Right lobe of liver (tissue), 6 donors: ENCODE data around the gene LY6G6D. TPM values are rescaled to one million over a fixed set of nuclear protein-coding genes. Genes with fewer than 3 reads are reported as not detected.

ENCODE experiments used
- ATAC-seq, 4 donors: fragments of 200-7000 bp; cut with Tn5 transposase; one replicate each; pipeline ENCODE4 v1.9.1; 2020; ENCODE audit warnings: mild to moderate bottlenecking in 4 of 4, moderate library complexity in 4 of 4
- DNase-seq, 3 donors: peaks; one replicate each; pipeline ENCODE4 v3.0.0-alpha.2; 2020
- H3K27ac ChIP-seq, 3 donors: fragments of 200-600 bp; one replicate each; pipeline ENCODE4 v1.8.0; 2022
- H3K27me3 ChIP-seq, 2 donors: fragments of 200-600 bp; one replicate each; pipeline ENCODE4 v1.8.0; 2022
- H3K36me3 ChIP-seq, 4 donors: fragments of 200-600 bp; sonication (generic) in 1 of 4; one replicate each; pipeline versions ENCODE4 v1.5.1 to v1.8.0; 2017 to 2022; ENCODE audit warnings: control low read depth in 1 of 4
- H3K4me1 ChIP-seq, 4 donors: fragments of 200-600 bp; sonication (generic) in 1 of 4; one replicate each; pipeline versions ENCODE4 v1.5.1 to v1.8.0; 2017 to 2022; ENCODE audit warnings: control low read depth in 1 of 4
- H3K4me3 ChIP-seq, 3 donors: fragments of 200-600 bp; one replicate each; pipeline ENCODE4 v1.8.0; 2022
- H3K9me3 ChIP-seq, 4 donors: fragments of 200-600 bp; sonication (generic) in 1 of 4; one replicate each; pipeline versions ENCODE4 v1.5.1 to v1.8.0; 2017 to 2022; ENCODE audit warnings: control low read depth in 1 of 4
- CTCF ChIP-seq, 4 donors: fragments of 200-600 bp in 3 of 4; fragments of 450-650 bp in 1 of 4; IDR thresholded peaks; one replicate each; pipeline versions ENCODE4 v1.5.1 to v1.8.0; 2016 to 2022; ENCODE audit warnings: antibody characterized with exemption in 4 of 4, mild to moderate bottlenecking in 2 of 4
- POLR2A ChIP-seq: fragments of 450-650 bp; IDR thresholded peaks from one replicate; pipeline ENCODE4 v1.6.1; 2017; ENCODE audit warnings: antibody characterized with exemption, mild to moderate bottlenecking
- WGBS: methylation state at CpG from one replicate; pipeline ENCODE4 v1.1.6; 2018; ENCODE audit warnings: low coverage, low lambda C conversion rate; ENCODE audit not compliant: insufficient coverage; ENCODE audit errors: missing lambda C conversion rate; 5-methylcytosine and 5-hydroxymethylcytosine counted together
- intact Hi-C, 2 donors: fragments of 100-400 bp; cut with DNase I; formaldehyde crosslinking; loops; one replicate each; pipeline versions ENCODE4 v1.11.2 to v1.14.1; 2022
- total RNA-seq, 6 experiments: library from RNA; depleted of rRNA in 2 of 6; stranded (reverse); fragments of >200 nt in 2 of 6; fragmentation: NEBNext Ultra II Directional in 3 of 6; extraction: Animal tissue kit (Norgen Biotek cat#: 25700) in 3 of 6; gene quantifications; one replicate each; pipeline versions ENCODE4 v1.1.0 to v1.2.4, GENCODE V29; 2016 to 2023
- donor health status: DM: no; HTN: yes; CAD: no.
- donor health status: DM: no; HTN: no; CAD: no.
- donor health status: DM: no; HTN: no; CAD: no.
- donor health status: DM: no; HTN: yes; CAD: no.
- donor health status: DM: no; HTN: yes; CAD: no.

LY6G6D gene
- total RNA-seq, 6 experiments from 2014 or later, result not detected

- intact Hi-C loops, result loop anchor here in 1 of 2 donors (10.0 kb wide), 1 partner anchor 54 kb away; the partner anchor contains the start of gene SAPCD1
- no peaks in the 10 kb centered on the region for H3K27me3 ChIP-seq
- no peaks in the 10 kb centered on the region for H3K4me1 ChIP-seq
- no peaks in the 10 kb centered on the region for H3K36me3 ChIP-seq
- 64% methylated on average over 5 of the region's 5 CpGs for WGBS
- H3K4me3 ChIP-seq, result no peak overlapping the region
- DNase-seq, result no peak
- no peak for ATAC-seq
- H3K9me3 ChIP-seq, result no peaks in the 10 kb centered on the region
- TF ChIP-seq POLR2A (no peak), CTCF (IDR thresholded peaks at IDR 0.05) (no peak)
- no peak overlapping the region for H3K27ac ChIP-seq
Measured at GRCh38 chr6:31710523-31711219, 4.5 kb upstream of the LY6G6D start.

GRCh38 chr6:31711233-31711632, 3.9 kb upstream of the LY6G6D start:
- ATAC-seq, result peak; percentile 13 to 36 (median 18)
- no peaks in the 10 kb centered on the region for H3K4me1 ChIP-seq
- 30% methylated on average over 6 of the region's 8 CpGs for WGBS
- TF ChIP-seq CTCF (IDR thresholded peaks at IDR 0.05), result no peak
- no peak for TF ChIP-seq POLR2A
- no peaks in the 10 kb centered on the region for H3K9me3 ChIP-seq
- intact Hi-C loops, result loop anchor here in 1 of 2 donors (10.0 kb wide), 1 partner anchor 54 kb away; the partner anchor contains the start of gene SAPCD1
- H3K36me3 ChIP-seq, result no peaks in the 10 kb centered on the region
- DNase-seq, result peak in 1 of 3 donors; percentile 48
- no peak overlapping the region for H3K27ac ChIP-seq
- H3K4me3 ChIP-seq, result no peak overlapping the region
- H3K27me3 ChIP-seq, result no peaks in the 10 kb centered on the region

GRCh38 chr6:31712296-31712695, 2.9 kb upstream of the LY6G6D start:
- DNase-seq (no peak), ATAC-seq (peak; percentile 55 to 75 (median 65))
- Histone ChIP-seq H3K4me1 (no peaks in the 10 kb centered on the region), H3K9me3 (no peaks in the 10 kb centered on the region), H3K36me3 (no peaks in the 10 kb centered on the region), H3K4me3 (no peak overlapping the region), H3K27ac (no peak overlapping the region), H3K27me3 (no peaks in the 10 kb centered on the region)
- WGBS, result 89% methylated on average over 3 of the region's 8 CpGs
- intact Hi-C loops, result loop anchor here in 1 of 2 donors (10.0 kb wide), 1 partner anchor 53 kb away; the partner anchor contains the start of gene SAPCD1
- TF ChIP-seq POLR2A, result no peak
- peak in 3 of 4 donors; percentile 8 to 28 (median 27) for TF ChIP-seq CTCF (IDR thresholded peaks at IDR 0.05)

GRCh38 chr6:31713465-31713864, 1.7 kb upstream of the LY6G6D start:
- Histone ChIP-seq H3K4me3 (no peak overlapping the region), H3K27me3 (no peaks in the 10 kb centered on the region), H3K36me3 (no peaks in the 10 kb centered on the region), H3K27ac (no peak overlapping the region), H3K9me3 (no peaks in the 10 kb centered on the region), H3K4me1 (no peaks in the 10 kb centered on the region)
- ATAC-seq, result no peak
- intact Hi-C loops, result loop anchor here in 1 of 2 donors (10.0 kb wide), 1 partner anchor 51 kb away; the partner anchor contains the start of gene SAPCD1
- WGBS, result 70% methylated on average over 3 of the region's 4 CpGs
- TF ChIP-seq POLR2A (no peak), CTCF (IDR thresholded peaks at IDR 0.05) (no peak)
- DNase-seq, result no peak
